Rectal smooth muscle tissue (tissue), 1 donor: ENCODE data around the gene XRCC1.
"Not testable (repeated sequence)": the region's sequence is repeated elsewhere in the genome, so short reads cannot be mapped to it uniquely, and the experiment has no call there.

ENCODE experiments used
- H3K27ac ChIP-seq: one replicate; pipeline ENCODE4 v1.7.0; 2013; ENCODE audit warnings: low read depth, low read length, inconsistent platforms
- H3K27me3 ChIP-seq: one replicate; pipeline ENCODE4 v1.7.0; 2013; ENCODE audit warnings: low read length; ENCODE audit not compliant: control insufficient read depth, insufficient read depth
- H3K36me3 ChIP-seq: one replicate; pipeline ENCODE4 v1.7.0; 2013; ENCODE audit warnings: low read length; ENCODE audit not compliant: control insufficient read depth, insufficient read depth
- H3K4me1 ChIP-seq: one replicate; pipeline ENCODE4 v1.7.0; 2013; ENCODE audit warnings: low read length; ENCODE audit not compliant: control insufficient read depth, insufficient read depth
- H3K4me3 ChIP-seq: one replicate; pipeline ENCODE4 v1.7.0; 2013; ENCODE audit warnings: low read length
- H3K9ac ChIP-seq: one replicate; pipeline ENCODE4 v1.7.0; 2013; ENCODE audit warnings: low read length

XRCC1 gene

DNA sequence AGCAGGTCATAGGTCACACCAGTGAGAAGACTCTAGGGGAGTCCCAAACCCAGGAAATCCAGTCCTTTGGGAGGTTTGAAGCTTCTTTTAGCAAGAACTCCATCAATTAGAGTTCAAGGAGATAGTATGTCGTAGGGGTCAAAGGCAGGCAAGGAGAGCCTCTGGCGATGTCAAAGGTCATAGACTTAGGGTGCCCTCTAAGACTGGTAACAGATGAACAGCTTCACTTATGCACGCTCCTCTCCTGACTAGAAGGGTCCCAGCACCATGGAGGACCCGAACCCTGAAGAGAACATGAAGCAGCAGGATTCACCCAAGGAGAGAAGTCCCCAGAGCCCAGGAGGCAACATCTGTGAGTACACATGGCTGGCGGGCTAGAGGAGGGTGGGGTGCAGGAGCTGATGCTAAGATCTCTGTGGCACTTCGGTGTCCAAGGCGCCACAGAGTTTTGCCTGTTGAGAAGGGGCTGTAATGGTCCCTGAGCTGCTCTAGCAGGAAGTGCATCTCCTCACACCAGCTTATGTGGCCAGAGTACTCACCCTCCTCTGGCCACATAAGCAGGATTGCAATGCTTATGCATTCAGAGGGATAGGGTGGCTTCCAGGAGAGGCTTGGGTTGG is 21.6 kb upstream of the XRCC1 start:
- peak overlapping the region; percentile 92 for H3K9ac ChIP-seq
- H3K4me3 ChIP-seq = peak overlapping the region; percentile 76
- no peaks in the 10 kb centered on the region for H3K27me3 ChIP-seq
- peaks cover 24% of the 10 kb centered on the region for H3K36me3 ChIP-seq
- H3K27ac ChIP-seq = peak overlapping the region; percentile 100
- peaks cover 13% of the 10 kb centered on the region for H3K4me1 ChIP-seq

DNA sequence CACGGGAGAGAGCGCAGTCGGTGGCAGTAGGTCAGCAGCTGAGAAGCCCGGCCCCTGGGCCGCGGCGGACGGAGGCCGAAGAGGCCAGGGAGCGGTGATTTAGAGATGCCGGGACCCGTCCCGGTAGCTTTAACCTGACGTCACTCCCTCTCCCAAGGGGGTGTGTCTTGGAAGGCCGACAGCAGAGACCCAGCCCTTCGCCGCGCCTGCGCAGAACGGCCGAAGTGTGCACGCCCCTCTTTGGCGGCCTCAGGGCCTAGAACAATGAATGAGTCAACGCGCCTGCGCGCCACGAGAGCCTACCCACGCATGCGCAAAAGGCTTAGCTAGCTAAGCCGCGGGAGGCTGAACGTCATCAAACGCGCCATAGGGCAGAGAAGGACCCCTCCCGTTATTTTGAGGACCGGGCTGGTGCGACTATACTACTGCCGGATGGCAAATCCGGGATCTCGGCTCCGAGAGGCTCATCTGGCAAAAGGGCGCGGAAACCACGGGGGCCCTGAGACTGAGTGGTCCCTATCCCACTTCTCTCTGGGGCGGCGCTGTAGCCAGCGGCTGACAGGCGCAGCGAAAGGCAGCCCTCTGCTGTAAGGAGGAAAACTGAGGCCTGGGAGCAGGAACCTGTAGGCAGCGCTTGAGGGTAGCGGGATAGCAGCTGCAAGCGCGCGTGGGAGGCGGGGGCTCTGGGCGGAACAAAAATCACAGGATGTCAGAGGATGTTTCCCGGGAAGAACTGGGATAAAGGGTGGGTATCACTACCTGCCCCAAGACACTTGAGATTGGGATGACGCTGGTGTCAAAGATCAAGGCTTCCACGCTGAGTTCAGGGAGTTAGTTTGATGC is 20.9 kb upstream of the XRCC1 start, which contains the start of the genes IRGQ and ZNF576:
IRGQ (minus strand) TSS at position 136 of the 843 bp plus-strand sequence. CDS start 796 bp downstream, outside the sequence.
ZNF576 (plus strand) TSS at position 597 of the 843 bp plus-strand sequence. CDS start 514 bp downstream, outside the sequence.
- Histone ChIP-seq H3K36me3 (peaks cover 21% of the 10 kb centered on the region), H3K9ac (peak within 1 kb of the TSS; percentile 92), H3K4me1 (peaks cover 13% of the 10 kb centered on the region), H3K27ac (peak within 1 kb of the TSS; percentile 100), H3K27me3 (no peaks in the 10 kb centered on the region), H3K4me3 (peak within 1 kb of the TSS; percentile 76)

DNA sequence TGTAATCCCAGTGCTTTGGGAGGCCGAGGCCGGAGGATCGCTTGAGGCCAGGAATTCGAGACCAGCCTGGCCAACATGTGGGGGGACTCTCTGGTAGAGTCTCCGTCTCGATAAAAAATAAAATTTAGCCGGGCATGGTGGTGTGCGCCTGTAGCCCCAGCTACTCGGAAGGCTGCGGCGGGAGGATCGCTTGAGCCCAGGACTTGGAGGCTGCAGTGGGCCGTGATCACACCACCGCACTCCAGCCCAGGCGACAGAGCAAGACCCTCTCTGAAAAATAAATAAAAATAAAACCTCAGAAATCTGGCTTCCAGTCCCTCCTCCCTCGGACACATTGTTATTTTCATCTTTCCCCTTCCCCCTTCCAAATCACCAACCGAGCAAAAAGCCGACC is 20.3 kb upstream of the XRCC1 start:
- Histone ChIP-seq H3K9ac (peak overlapping the region; percentile 35), H3K4me1 (peaks cover 13% of the 10 kb centered on the region), H3K4me3 (peak overlapping the region; percentile 62), H3K27ac (peak overlapping the region; percentile 81), H3K27me3 (no peaks in the 10 kb centered on the region), H3K36me3 (peaks cover 20% of the 10 kb centered on the region)

DNA sequence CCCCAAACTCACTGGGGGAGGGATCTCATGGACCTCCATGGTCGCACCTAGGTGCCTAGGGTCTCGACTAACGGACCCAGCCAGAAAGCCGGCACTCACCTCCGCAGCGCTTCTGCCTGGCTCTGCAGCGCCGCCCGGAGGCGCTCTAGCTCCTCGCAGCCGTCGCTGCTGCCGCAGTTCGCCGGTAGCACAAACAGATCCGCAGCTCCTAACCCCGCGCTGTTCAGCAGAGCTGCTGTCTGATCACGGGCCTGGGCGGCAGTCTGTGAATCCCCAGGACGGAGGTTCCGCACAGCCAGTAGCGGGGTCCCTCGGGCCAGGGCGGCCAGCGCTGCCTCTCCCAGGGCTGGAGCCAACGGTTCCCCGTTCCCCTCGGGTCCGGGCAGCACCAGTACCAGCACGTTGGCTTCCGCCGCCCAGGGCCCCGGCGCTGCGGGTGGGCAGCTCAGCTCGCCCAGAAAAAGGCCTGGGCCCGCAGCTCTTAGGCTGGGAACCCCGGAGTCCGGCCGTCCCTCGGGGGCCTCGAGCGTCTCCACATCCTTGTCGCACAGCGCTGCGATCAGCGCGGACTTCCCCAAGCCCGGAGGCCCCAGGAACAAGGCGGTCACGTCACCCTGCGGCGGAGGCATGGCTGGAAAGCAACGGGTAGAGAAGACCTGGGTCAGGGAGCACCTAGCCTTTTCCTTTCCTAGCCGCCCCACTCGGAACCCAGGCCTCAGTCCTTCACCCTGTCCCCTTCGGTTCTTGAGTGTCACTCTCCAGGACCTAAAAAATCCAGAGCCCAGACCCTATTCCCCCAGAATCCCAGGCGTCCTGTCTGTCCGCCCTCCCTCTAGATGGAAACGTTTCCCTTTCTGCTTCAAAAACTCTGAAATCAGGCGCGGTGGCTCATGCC is 19.6 kb upstream of the XRCC1 start:
- H3K4me3 ChIP-seq = peak overlapping the region; percentile 62
- peaks cover 13% of the 10 kb centered on the region for H3K4me1 ChIP-seq
- peak overlapping the region; percentile 81 for H3K27ac ChIP-seq
- H3K27me3 ChIP-seq = no peaks in the 10 kb centered on the region
- peaks cover 20% of the 10 kb centered on the region for H3K36me3 ChIP-seq
- H3K9ac ChIP-seq = peak overlapping the region; percentile 35

DNA sequence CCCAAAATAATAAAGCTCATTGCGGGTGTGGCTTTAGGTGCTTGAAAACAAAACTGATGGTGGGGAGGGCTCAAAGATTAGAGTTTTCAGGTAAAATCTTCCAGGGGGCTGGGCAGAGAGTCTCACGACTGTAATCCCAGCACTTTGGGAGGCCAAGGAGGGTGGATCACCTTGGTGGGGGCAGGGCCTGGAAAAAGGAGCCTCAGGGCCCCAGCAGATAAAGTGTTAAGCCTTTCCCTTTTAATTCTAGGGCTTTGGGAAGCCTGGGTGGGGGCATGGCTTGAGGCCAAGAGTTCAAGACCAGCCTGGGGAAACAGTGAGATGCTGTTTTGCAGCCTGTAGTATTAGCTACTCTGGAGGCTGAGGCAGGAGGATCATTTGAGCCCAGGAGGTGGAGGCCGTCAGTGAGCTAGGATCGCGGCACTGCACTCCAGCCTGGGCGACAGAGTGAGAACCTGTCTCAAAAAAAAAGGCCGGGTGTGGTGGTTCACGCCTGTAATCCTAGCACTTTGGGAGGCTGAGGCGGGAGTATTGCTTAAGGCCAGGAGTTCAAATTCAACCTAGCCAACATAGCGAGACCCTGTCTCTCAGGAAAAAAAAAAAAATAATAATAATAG is 18.9 kb upstream of the XRCC1 start:
- H3K4me3 ChIP-seq = peak overlapping the region; percentile 62
- no peaks in the 10 kb centered on the region for H3K27me3 ChIP-seq
- H3K36me3 ChIP-seq = peaks cover 18% of the 10 kb centered on the region
- H3K4me1 ChIP-seq = peaks cover 13% of the 10 kb centered on the region
- H3K27ac ChIP-seq = no peak overlapping the region
- H3K9ac ChIP-seq = no peak overlapping the region

DNA sequence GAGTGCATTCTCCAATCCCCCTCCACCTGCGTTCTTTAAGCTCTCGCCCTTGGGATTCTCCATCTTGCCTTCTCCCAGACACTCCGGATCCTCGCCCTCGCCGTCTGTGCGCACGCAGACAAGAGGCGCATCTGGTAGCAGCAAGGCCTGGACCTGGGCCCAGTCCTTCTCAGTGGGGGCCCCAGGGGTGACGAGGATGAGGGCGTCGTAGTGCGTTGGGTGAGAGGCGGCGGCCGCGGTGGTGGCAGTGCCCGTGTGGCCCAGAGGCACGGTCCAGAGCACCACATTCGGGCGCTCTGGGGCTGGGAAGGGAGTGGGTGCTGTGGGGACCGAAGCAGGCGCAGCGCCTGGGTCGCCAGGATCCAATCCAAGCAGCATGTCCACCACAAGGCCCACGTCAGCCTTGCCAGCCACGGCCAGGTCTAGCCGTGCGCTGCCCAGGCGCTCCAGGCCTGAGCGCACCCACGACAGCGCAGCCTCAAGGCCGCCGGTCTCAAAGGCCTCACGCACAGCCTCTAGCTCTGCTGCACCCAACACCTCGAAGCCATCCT is 17.5 kb upstream of the XRCC1 start:
- peaks cover 12% of the 10 kb centered on the region for H3K36me3 ChIP-seq
- no peak overlapping the region for H3K4me3 ChIP-seq
- H3K27me3 ChIP-seq = no peaks in the 10 kb centered on the region
- no peak overlapping the region for H3K9ac ChIP-seq
- H3K27ac ChIP-seq = no peak overlapping the region
- H3K4me1 ChIP-seq = peaks cover 13% of the 10 kb centered on the region

DNA sequence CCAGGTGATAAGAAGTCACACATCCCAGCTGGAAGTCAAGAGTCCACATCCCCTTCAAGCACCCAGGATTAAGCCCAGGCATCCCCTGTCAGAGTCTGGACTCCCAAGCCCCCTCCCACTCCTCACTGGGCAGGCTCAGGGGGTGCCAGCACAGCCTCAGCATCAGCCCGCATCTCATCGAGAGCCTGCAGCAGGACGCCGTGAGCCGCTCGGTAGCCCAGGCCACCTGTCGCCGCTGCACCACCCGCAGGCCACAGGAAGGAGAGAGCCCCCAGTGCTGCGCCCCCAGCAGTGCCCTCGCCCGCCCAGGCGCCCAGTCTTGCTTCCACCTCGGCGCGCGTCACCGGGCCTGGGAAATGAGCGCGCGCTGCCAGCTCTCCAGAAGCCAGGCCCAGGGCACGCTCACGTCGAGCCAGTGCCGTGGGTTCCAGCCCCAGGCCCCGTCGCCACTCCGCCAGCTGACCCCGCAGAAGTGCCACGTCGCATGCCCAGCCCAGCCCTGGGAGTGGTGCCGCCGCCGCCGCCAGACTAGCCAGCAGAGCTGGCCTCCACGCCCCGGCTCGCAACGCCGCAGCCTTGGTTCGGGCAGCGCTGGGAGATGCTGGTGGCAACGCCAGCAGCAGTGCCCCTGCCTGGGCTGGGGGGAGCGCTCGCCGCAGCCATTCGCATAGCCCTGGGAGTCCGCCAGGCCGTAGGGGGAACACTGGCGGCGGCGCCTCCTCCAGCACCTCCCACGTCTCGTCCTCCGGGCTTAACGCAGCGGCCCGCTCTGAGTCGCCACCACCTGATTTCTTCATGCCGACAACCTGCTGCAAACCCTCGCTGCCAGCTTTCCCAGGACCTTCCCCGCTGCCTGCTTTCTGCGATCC is 16.8 kb upstream of the XRCC1 start:
- H3K9ac ChIP-seq = no peak overlapping the region
- H3K36me3 ChIP-seq = peaks cover 12% of the 10 kb centered on the region
- H3K27ac ChIP-seq = no peak overlapping the region
- no peak overlapping the region for H3K4me3 ChIP-seq
- peaks cover 8% of the 10 kb centered on the region for H3K4me1 ChIP-seq
- no peaks in the 10 kb centered on the region for H3K27me3 ChIP-seq

DNA sequence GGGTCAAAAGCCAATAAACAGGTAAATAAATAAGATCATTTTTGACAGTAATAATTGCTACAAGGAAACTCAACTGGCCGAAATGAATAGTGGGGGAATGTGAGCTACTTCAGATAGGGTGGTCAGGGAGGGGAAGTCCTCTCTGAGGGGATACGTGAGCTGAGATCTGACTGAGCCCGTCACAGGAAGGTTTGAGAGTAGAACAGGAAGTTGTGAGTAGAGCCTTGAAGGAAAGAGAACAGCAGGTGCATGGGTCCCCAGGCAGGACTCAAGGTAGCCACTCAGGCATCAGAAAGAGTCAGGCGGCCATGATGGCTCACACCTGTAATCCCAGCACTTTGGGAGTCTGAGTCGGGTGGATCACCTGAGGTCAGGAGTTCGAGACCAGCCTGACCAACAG is 14.4 kb upstream of the XRCC1 start:
- Histone ChIP-seq H3K27ac (no peak overlapping the region), H3K27me3 (no peaks in the 10 kb centered on the region), H3K9ac (no peak overlapping the region), H3K36me3 (peaks cover 12% of the 10 kb centered on the region), H3K4me3 (no peak overlapping the region), H3K4me1 (peaks cover 3% of the 10 kb centered on the region)

DNA sequence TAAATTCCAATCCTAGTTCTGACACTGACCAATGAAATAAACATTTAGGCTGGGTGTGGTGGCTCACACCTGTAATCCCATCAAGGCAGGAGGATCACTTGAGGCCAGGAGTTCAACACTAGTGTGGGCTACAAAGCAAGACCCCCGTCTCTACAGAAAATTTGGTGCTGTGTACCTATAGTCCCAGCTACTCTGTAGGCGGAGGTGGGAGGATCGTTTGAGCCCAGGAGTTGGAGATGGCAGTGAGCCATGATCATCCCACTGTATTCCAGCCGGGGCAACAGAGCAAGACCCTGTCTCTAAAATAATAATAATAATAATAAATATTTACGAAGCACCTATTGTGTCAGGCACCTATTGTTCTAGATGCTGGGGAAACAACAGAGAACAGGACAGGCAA is 13.9 kb upstream of the XRCC1 start:
- Histone ChIP-seq H3K27ac (no peak overlapping the region), H3K4me1 (peaks cover 3% of the 10 kb centered on the region), H3K27me3 (no peaks in the 10 kb centered on the region), H3K36me3 (peaks cover 12% of the 10 kb centered on the region), H3K4me3 (no peak overlapping the region), H3K9ac (no peak overlapping the region)

DNA sequence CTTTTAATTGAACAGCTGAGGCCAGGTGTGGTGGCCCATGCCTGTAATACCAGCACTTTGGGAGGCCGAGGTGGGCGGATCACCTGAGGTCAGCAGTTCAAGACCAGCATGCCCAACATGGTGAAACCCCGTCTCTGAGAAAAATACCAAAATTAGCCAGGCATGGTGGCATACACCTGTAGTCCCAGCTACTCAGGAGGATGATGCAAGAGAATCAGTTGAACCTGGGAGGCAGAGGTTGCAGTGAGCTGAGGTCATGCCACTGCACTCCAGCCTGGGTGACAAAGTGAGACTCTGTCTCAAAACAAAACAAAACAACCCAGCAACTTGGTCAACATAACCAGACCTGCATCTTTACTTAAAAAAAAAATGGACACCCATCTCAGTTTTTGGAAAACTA is 11.7 kb upstream of the XRCC1 start:
- H3K4me3 ChIP-seq, H3K36me3 ChIP-seq, H3K27me3 ChIP-seq, H3K9ac ChIP-seq, H3K4me1 ChIP-seq, H3K27ac ChIP-seq: not testable (repeated sequence)

DNA sequence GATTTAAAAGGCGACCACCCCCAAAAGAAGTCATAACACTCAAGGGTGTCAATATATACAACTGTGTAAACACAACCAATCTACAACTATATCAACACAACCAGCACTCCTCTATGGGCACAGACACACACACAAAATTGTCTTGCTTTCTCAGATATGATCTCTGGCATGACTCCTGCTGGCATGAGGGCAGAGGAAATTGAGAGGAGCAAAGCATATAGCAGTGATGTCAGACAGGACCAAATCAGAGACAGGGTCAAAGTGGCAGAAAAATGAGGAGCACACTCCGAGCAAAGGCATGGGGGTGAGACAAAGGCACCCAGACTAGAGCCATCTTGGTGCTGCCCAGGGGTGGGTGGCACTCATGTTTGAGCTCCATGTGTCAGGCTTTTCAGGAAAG is 11.0 kb upstream of the XRCC1 start:
- Histone ChIP-seq H3K4me1 (peaks cover under 1% of the 10 kb centered on the region), H3K4me3 (no peak overlapping the region), H3K36me3 (peaks cover 8% of the 10 kb centered on the region), H3K27me3 (no peaks in the 10 kb centered on the region), H3K27ac (no peak overlapping the region), H3K9ac (no peak overlapping the region)
